ENCODE data around the gene SVBP.
"Not testable (repeated sequence)": the region's sequence is repeated elsewhere in the genome, so short reads cannot be mapped to it uniquely, and the experiment has no call there.

The SVBP gene

DNA sequence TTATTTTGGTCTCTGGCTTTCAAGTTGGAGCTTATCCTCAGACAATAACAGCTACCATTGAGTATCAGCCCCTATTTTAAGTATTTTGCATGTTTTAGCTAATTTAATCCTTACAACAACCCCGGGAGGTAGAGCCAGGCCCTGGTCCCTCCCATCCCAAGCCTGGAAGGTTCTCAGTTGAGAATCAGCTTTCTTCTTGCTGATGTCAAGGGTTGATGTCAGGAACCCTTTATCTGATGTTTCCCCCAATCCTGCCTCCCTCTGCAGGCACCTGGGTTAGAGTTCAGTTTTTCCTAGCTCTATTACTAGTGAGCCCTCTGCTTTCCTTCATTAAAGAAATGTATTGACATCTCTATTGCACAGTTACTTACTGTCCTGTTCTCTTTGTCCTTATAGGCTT, 3.6 kb upstream of the SVBP start:
- Histone ChIP-seq H3K27ac (no peak overlapping the region), H3K4me2 (no peak overlapping the region), H3K27me3 (no peaks in the 10 kb centered on the region), H3K4me3 (no peak overlapping the region), H4K20me1 (peaks cover 0 to 10% (median 0%) of the 10 kb centered on the region in 11 experiments; a peak in 2 of 22 replicates), H3K9me3 (replicated peaks in 1 of 11) (no peaks in the 10 kb centered on the region), H3K9ac (no peak overlapping the region), H3K4me1 (peaks cover 16 to 41% (median 25%) of the 10 kb centered on the region in 10 experiments), H3K36me3 (peaks cover 0 to 5% (median 0%) of the 10 kb centered on the region in 11 experiments; a peak in 3 of 22 replicates)
- TF ChIP-seq Cebpa-rat (IDR thresholded peaks at IDR 0.05), result no peak

DNA sequence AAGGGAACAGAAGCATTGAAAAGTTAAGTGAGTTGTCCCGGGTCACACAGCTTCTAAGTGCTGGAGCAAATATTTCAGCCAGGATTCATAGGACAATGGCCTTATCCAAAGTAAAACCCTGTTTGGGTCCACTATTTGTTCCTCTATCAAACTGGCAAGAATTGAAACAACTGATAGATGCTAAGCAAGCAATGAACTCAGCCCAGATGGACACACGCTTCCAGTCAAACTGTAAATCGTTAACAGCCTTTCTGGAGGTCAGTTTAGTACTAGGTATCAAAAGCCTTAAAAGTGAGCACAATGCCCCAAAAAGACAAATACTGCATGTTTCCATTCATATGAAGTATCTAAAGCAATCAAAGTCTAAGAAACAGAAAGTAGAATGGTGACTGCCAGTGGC, 779 bp upstream of the SVBP start:
- H3K4me2 ChIP-seq, result peak overlapping the region; percentile 71 to 91 (median 86); a peak in 21 of 22 replicates
- H3K4me1 ChIP-seq, result peaks cover 19 to 38% (median 27%) of the 10 kb centered on the region in 10 experiments
- peaks cover 0 to 11% (median 0%) of the 10 kb centered on the region in 11 experiments; a peak in 2 of 22 replicates for H4K20me1 ChIP-seq
- H3K9ac ChIP-seq, result peak overlapping the region in 6 of 11 experiments; percentile 97 to 99 (median 98); a peak in 5 of 22 replicates
- H3K27me3 ChIP-seq, result no peaks in the 10 kb centered on the region
- H3K36me3 ChIP-seq, result peaks cover 0 to 15% (median 10%) of the 10 kb centered on the region in 11 experiments; a peak in 12 of 22 replicates
- peak overlapping the region in 7 of 10 experiments; percentile 62 to 80 (median 72); a peak in 10 of 20 replicates for H3K4me3 ChIP-seq
- H3K27ac ChIP-seq, result no peak overlapping the region
- no peak for TF ChIP-seq Cebpa-rat (IDR thresholded peaks at IDR 0.05)
- no peaks in the 10 kb centered on the region for H3K9me3 ChIP-seq (replicated peaks in 1 of 11)

DNA sequence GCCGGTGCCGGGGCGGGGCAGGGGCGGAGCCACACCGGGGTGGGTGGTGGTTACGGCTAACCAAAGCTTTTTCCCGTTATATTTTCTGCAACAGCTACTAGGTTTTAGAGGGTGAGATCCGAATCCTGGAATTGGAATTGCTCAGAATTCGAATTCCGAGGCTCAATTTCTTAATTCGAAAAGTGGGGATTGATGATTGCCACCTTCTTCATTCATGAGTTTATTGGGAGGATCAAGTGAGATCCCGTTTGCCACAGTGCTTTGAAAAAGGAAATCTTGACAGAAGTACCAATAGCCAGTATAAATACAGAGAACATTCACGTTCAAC, 207 bp upstream of the SVBP start:
- Histone ChIP-seq H3K27ac (peak overlapping the region; percentile 96 to 100 (median 99); a peak in 21 of 22 replicates), H3K4me2 (peak overlapping the region; percentile 71 to 91 (median 86)), H3K9ac (peak overlapping the region; percentile 94 to 99 (median 98); a peak in 21 of 22 replicates), H3K9me3 (replicated peaks in 1 of 11) (no peaks in the 10 kb centered on the region), H3K36me3 (peaks cover 0 to 15% (median 10%) of the 10 kb centered on the region in 11 experiments; a peak in 12 of 22 replicates), H3K4me1 (peaks cover 19 to 32% (median 26%) of the 10 kb centered on the region in 10 experiments), H3K4me3 (peak overlapping the region; percentile 62 to 80 (median 71)), H4K20me1 (peaks cover 0 to 11% (median 0%) of the 10 kb centered on the region in 11 experiments; a peak in 2 of 22 replicates), H3K27me3 (no peaks in the 10 kb centered on the region)
- no peak for TF ChIP-seq Cebpa-rat (IDR thresholded peaks at IDR 0.05)

DNA sequence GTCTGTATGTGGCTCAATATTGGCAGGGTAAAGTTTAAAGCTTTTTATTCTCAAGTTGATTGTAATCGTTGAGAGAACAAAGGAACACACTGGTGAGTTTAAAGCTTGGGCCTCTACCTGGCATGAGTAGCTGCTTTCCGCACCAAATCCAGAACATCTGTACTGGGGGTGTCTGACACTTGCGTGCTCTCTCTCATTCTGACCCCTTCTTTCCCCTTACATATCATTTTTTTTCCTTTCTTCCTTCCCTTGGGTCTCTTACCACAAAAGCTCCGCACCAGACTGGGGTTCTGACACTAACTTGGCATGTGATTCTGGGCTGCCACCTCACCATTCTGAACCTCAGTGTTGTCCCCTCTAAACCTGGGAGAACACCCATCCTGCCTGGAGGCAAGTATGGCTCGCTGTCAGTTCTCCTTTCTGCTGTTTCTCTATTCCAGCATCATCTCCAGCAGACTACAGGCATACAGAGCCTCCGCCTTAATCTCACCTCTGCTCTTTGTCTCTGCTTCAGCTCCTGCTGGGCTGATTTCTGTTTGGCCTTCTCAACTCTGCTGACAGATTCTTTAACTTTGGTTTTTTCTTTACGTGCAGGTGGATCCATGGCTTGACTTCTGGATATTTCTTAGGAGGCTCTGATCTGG, 1.1 kb downstream of the SVBP start:
- peaks cover 18 to 28% (median 20%) of the 10 kb centered on the region in 10 experiments for H3K4me1 ChIP-seq
- peaks cover 0 to 11% (median 0%) of the 10 kb centered on the region in 11 experiments; a peak in 2 of 22 replicates for H4K20me1 ChIP-seq
- H3K9ac ChIP-seq, result peak overlapping the region; percentile 94 to 99 (median 98)
- H3K9me3 ChIP-seq (replicated peaks in 1 of 11), result no peaks in the 10 kb centered on the region
- peak overlapping the region; percentile 81 to 98 (median 95) for H3K4me2 ChIP-seq
- peaks cover 0 to 22% (median 16%) of the 10 kb centered on the region in 11 experiments; a peak in 13 of 22 replicates for H3K36me3 ChIP-seq
- no peak for TF ChIP-seq Cebpa-rat (IDR thresholded peaks at IDR 0.05)
- H3K4me3 ChIP-seq, result peak overlapping the region; percentile 62 to 80 (median 71)
- H3K27me3 ChIP-seq, result no peaks in the 10 kb centered on the region
- H3K27ac ChIP-seq, result peak overlapping the region in 10 of 11 experiments; percentile 96 to 100 (median 98); a peak in 21 of 22 replicates

DNA sequence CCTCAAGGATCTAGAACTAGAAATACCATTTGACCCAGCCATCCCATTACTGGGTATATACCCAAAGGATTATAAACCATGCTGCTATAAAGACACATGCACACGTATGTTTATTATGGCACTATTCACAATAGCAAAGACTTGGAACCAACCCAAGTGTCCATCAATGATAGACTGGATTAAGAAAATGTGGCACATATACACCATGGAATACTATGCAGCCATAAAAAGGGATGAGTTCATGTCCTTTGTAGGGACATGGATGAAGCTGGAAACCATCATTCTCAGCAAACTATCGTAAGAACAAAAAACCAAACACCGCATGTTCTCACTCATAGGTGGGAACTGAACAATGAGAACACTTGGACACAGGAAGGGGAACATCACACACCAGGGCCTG, 2.4 kb downstream of the SVBP start:
- not testable (repeated sequence) for H3K27me3 ChIP-seq; H3K4me2 ChIP-seq; H3K9ac ChIP-seq; H3K27ac ChIP-seq; H3K9me3 ChIP-seq (replicated peaks in 1 of 11); H3K4me3 ChIP-seq
- Histone ChIP-seq H4K20me1 (peaks cover 0 to 11% (median 0%) of the 10 kb centered on the region in 11 experiments; a peak in 3 of 22 replicates), H3K4me1 (peaks cover 18 to 25% (median 20%) of the 10 kb centered on the region in 10 experiments), H3K36me3 (peaks cover 0 to 24% (median 20%) of the 10 kb centered on the region in 11 experiments; a peak in 13 of 22 replicates)

DNA sequence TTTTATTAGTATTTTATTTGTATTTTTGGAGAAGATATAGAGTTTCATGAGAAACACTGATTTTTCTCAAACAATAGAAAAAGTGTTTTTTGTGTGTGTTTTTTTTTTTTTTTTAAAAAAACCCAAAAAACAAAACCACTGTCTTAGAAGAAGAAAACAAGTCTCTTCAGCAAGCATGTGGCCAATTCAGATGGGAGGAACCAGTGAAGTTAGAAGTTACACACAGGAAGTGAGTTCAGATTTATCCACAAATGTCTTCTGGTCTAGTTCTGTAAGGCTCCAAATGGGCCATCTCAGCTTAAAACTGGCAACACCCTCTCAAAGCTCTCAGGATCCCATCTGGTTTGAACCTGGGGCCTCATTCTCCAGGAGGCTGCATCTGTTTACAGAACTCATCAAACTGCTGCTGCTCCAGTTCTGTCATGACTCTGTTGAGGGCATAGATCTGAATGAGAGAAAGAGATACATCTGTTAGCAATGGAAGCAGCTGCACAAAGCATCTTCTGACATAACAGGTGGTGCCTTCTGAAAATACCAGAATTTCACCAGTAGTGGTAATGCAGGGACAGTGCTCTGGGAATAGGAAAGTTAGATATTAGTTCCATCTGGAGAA, 10.0 kb downstream of the SVBP start:
- peaks cover 18 to 25% (median 22%) of the 10 kb centered on the region in 11 experiments for H3K9me3 ChIP-seq (replicated peaks in 1 of 11)
- H3K27me3 ChIP-seq, result no peaks in the 10 kb centered on the region
- peaks cover 23 to 53% (median 43%) of the 10 kb centered on the region in 11 experiments for H3K36me3 ChIP-seq
- no peak overlapping the region for H3K4me3 ChIP-seq
- no peak overlapping the region for H3K9ac ChIP-seq
- H3K4me2 ChIP-seq, result peak overlapping the region in 1 of 11 experiments; percentile 13; a peak in 2 of 22 replicates
- H3K27ac ChIP-seq, result no peak overlapping the region
- peaks cover 0 to 4% (median 0%) of the 10 kb centered on the region in 11 experiments; a peak in 1 of 22 replicates for H4K20me1 ChIP-seq
- no peak for TF ChIP-seq Cebpa-rat (IDR thresholded peaks at IDR 0.05)
- H3K4me1 ChIP-seq, result peaks cover 0 to 10% (median 0%) of the 10 kb centered on the region in 10 experiments; a peak in 6 of 20 replicates

DNA sequence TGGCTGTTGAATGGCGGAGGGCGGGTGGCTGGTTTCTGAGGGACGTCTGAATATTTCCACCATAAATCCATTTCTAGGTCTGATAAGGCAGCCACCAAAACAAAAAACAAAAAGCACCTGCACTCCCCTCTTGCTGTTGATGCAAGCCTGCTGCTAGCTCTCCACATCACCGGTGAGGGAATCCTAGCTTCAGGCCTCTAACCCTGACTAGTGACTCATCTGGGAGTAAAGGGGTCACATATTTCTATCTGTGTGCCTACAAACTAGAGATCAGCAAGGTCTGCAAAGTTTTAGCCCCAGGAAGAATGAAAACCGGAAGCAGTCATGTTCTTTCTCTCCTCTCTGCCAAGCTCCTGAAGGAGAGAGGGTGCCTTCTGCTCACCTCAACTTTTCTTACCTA, 10.6 kb downstream of the SVBP start:
- Histone ChIP-seq H3K9me3 (replicated peaks in 1 of 11) (peaks cover 18 to 25% (median 22%) of the 10 kb centered on the region in 11 experiments), H3K4me3 (no peak overlapping the region), H3K9ac (no peak overlapping the region), H3K27me3 (no peaks in the 10 kb centered on the region), H3K4me2 (no peak overlapping the region), H3K27ac (no peak overlapping the region), H4K20me1 (peaks cover 0 to 4% (median 0%) of the 10 kb centered on the region in 11 experiments; a peak in 1 of 22 replicates), H3K36me3 (peaks cover 23 to 53% (median 42%) of the 10 kb centered on the region in 11 experiments), H3K4me1 (peaks cover 0 to 10% (median 0%) of the 10 kb centered on the region in 10 experiments; a peak in 6 of 20 replicates)
- no peak for TF ChIP-seq Cebpa-rat (IDR thresholded peaks at IDR 0.05)

DNA sequence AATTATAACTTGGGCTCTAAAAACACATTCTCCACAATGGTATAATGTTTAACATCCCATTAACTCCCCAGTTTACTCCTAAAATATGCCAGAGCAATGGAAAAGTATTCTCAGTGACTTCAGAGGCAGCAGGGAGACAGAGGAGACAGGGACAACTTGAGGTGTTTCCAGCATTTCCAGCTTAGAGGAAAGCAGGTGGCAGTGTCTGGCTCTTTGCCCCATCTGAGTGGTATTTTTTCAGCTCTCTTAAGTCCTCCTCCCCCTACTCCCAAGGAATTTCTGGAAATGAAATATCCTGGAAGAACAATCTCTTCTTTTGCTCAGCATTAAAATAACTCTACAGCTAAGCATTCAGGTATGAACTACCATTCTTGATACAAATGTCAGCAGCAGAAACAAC, 11.0 kb downstream of the SVBP start:
- no peak overlapping the region for H3K27ac ChIP-seq
- no peak overlapping the region for H3K9ac ChIP-seq
- peaks cover 23 to 49% (median 40%) of the 10 kb centered on the region in 11 experiments for H3K36me3 ChIP-seq
- peaks cover 18 to 25% (median 22%) of the 10 kb centered on the region in 11 experiments for H3K9me3 ChIP-seq (replicated peaks in 1 of 11)
- H4K20me1 ChIP-seq, result peaks cover 0 to 4% (median 0%) of the 10 kb centered on the region in 11 experiments; a peak in 1 of 22 replicates
- H3K4me3 ChIP-seq, result no peak overlapping the region
- no peak overlapping the region for H3K4me2 ChIP-seq
- no peak for TF ChIP-seq Cebpa-rat (IDR thresholded peaks at IDR 0.05)
- peaks cover 0 to 10% (median 0%) of the 10 kb centered on the region in 10 experiments; a peak in 6 of 20 replicates for H3K4me1 ChIP-seq
- no peaks in the 10 kb centered on the region for H3K27me3 ChIP-seq

Data from BLaER1 treated with 17β-estradiol and CSF1 and Interleukin-3, amounts not matched to agents 10 nM and 100 nM (cell line).